GOT3 (cell line): Measurements from ENCODE around the gene OR2G6.
"Not testable (repeated sequence)": the region's sequence is repeated elsewhere in the genome, so short reads cannot be mapped to it uniquely, and the experiment has no call there.

Source experiments
- DNase-seq: peaks from one replicate; lab custom pipeline; 2025; ENCODE audit warnings: mixed read lengths; lab: John Stamatoyannopoulos, UW

Gene OR2G6

GRCh38 chr1:248574657-248575056 is 66.8 kb downstream of the OR2G6 start, which contains the start of gene OR2T34:
Gene OR2T34 (minus strand): TSS chr1:248574757. CDS start chr1:248574757, 0 bp downstream.
- not testable (repeated sequence) for DNase-seq

GRCh38 chr1:248576260-248576980 is 68.5 kb downstream of the OR2G6 start:
- no peak for DNase-seq
